GM21515 (cell line): ENCODE results near the gene RIMS1.

ENCODE experiments used
- ATAC-seq: cut with Tn5 transposase; IDR thresholded peaks from one replicate; pipeline ENCODE4 v1.9.1; 2021; ENCODE audit not compliant: unreplicated experiment

The RIMS1 gene

GRCh38 chr6:72403413-72403812, 517.1 kb downstream of the RIMS1 start:
- ATAC-seq = no peak

- peak; percentile 75 for ATAC-seq
These were observed 520.2 kb downstream of the RIMS1 start for GRCh38 chr6:72406517-72406916.

- ATAC-seq = no peak
These were observed 524.4 kb downstream of the RIMS1 start for GRCh38 chr6:72410769-72411168.

- peak; percentile 71 for ATAC-seq
These were observed 525.7 kb downstream of the RIMS1 start for GRCh38 chr6:72411872-72412708.

GRCh38 chr6:72412709-72413044, 526.3 kb downstream of the RIMS1 start:
- ATAC-seq = no peak

GRCh38 chr6:72413884-72414283, 527.5 kb downstream of the RIMS1 start:
- ATAC-seq = no peak

GRCh38 chr6:72414657-72415056, 528.3 kb downstream of the RIMS1 start:
- no peak for ATAC-seq

- ATAC-seq = no peak
These were observed 530.6 kb downstream of the RIMS1 start for GRCh38 chr6:72416744-72417465.

- no peak for ATAC-seq
These were observed 531.4 kb downstream of the RIMS1 start for GRCh38 chr6:72417759-72418158.

- no peak for ATAC-seq
These were observed 532.1 kb downstream of the RIMS1 start for GRCh38 chr6:72418495-72418894.

GRCh38 chr6:72419966-72420365, 533.6 kb downstream of the RIMS1 start:
- ATAC-seq = no peak

GRCh38 chr6:72420409-72420808, 534.1 kb downstream of the RIMS1 start:
- ATAC-seq = no peak

GRCh38 chr6:72421387-72421786, 535.0 kb downstream of the RIMS1 start:
- ATAC-seq = no peak

GRCh38 chr6:72422171-72422570, 535.8 kb downstream of the RIMS1 start:
- ATAC-seq = no peak

GRCh38 chr6:72424476-72424875, 538.1 kb downstream of the RIMS1 start:
- no peak for ATAC-seq

- no peak for ATAC-seq
These were observed 538.8 kb downstream of the RIMS1 start for GRCh38 chr6:72425003-72425681.

GRCh38 chr6:72440611-72441010, 554.3 kb downstream of the RIMS1 start:
- no peak for ATAC-seq

GRCh38 chr6:72446430-72446829, 560.1 kb downstream of the RIMS1 start:
- no peak for ATAC-seq
